A549 (cell line): ENCODE results near the gene EFCAB8.

Source experiments
- CEBPB ChIP-seq, 2 experiments: fragments of >200 bp in 1 of 2; sonication (Bioruptor Twin) in 1 of 2; formaldehyde crosslinking in 1 of 2; IDR thresholded peaks; 2 replicates each; pipeline ENCODE4 v1.6.1; 2012 to 2016
- JUN ChIP-seq, 2 experiments: fragments of >200 bp; sonication (Bioruptor Twin); formaldehyde crosslinking; IDR thresholded peaks; 2 replicates in 1 of 2; 3 replicates in 1 of 2; pipeline ENCODE4 v1.6.1; 2016 to 2017
- POLR2A ChIP-seq: IDR thresholded peaks from 2 replicates; pipeline ENCODE4 v1.6.1; 2012; ENCODE audit warnings: mild to moderate bottlenecking, low read length
- POLR2AphosphoS2 ChIP-seq: conservative IDR thresholded peaks from 2 replicates; pipeline ENCODE4 v1.6.1; 2012; ENCODE audit warnings: low read length, improper control_type of control experiment, inconsistent platforms
- SMC3 ChIP-seq: fragments of >200 bp; sonication (Bioruptor Twin); formaldehyde crosslinking; IDR thresholded peaks from 3 replicates; pipeline ENCODE4 v1.6.1; 2018; ENCODE audit warnings: inconsistent platforms
- TF ChIP-seq, protein P1 (sequence below): fragments of >200 bp; sonication (Bioruptor Twin); formaldehyde crosslinking; IDR thresholded peaks from 3 replicates; pipeline ENCODE4 v1.5.1; 2016

DNA sequence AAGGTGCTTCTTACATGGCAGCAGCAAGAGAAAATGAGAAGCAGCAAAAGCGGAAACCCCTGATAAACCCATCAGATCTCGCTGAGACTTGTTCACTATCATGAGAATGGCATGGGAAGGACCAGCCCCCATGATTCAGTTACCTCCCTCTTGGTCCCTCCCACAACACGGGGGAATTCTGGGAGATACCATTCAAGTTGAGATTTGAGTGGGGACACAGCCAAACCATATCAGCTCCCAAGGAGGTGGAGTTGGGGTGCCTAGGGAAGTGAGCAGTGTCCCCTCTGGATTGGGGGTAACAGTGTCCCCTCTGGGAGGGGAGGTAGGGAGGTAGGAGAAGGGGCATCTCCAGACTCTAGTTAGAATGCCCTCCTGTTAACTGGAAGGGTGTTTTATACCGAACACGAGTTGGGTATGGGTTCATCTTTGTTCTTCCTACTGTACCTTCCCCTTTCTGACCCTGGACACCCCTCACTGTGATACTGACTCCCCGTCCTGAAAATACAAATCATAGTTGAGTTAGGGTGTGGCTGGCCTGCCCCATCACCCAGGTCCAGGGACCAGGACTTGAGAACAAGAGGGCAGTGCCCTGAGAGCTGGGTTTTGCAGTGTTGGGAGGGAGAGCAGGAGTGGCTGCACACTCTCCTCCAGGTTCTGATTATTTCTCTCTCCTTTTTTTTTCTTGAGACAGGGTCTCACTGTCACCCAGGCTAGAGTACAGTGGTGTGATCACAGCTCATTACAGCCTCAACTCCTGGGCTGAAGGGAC, 62.0 kb downstream of the EFCAB8 start:
- TF ChIP-seq POLR2A (no peak), POLR2AphosphoS2 (no peak), JUN (IDR thresholded peaks at IDR 0.05) (no peak), CEBPB (IDR thresholded peaks at IDR 0.05) (no peak), SMC3 (no peak)
- TF ChIP-seq, protein P1, sequence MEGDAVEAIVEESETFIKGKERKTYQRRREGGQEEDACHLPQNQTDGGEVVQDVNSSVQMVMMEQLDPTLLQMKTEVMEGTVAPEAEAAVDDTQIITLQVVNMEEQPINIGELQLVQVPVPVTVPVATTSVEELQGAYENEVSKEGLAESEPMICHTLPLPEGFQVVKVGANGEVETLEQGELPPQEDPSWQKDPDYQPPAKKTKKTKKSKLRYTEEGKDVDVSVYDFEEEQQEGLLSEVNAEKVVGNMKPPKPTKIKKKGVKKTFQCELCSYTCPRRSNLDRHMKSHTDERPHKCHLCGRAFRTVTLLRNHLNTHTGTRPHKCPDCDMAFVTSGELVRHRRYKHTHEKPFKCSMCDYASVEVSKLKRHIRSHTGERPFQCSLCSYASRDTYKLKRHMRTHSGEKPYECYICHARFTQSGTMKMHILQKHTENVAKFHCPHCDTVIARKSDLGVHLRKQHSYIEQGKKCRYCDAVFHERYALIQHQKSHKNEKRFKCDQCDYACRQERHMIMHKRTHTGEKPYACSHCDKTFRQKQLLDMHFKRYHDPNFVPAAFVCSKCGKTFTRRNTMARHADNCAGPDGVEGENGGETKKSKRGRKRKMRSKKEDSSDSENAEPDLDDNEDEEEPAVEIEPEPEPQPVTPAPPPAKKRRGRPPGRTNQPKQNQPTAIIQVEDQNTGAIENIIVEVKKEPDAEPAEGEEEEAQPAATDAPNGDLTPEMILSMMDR, result no peak
